RKO (cell line): ENCODE data around the gene PBX3.
"Not testable (repeated sequence)": the region's sequence is repeated elsewhere in the genome, so short reads cannot be mapped to it uniquely, and the experiment has no call there.

ENCODE experiments used
- DNase-seq: peaks from one replicate; pipeline ENCODE4 v3.0.0-alpha.2; 2016; ENCODE audit warnings: low spot score

Gene PBX3

GRCh38 chr9:125749287-125749935, 2.2 kb downstream of the PBX3 start:
- peak; percentile 53 for DNase-seq

DNA sequence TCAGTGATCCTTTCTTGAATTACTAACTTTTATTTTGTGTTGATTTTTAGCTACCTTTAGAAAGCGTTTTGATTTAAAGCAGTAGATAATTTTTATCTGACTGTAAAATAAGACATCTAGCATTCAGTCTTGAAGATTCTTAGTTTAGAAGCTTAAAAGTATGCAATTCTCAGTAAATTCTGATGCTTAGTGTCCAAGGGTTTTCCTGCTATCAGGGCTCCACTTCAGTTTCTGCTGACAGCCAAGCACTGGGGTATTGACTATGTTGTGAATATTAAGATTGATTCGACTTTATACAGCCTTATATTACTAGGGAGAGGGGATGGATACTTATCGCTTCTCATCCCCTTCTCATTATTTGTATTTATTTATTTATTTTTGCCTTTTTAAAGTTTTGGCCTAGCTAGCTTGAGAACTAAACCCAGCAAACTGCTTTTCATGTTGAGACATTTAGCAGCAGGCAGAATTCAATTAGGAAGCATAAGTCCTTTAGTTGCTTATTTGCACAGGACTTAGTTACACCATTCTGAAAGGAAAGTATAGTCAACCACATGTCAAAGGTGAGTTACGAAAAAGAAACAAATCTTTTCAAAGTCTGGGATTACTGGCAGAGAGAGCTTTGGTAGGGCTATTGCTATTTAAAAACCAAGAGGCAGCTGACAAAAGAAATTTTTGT, 2.9 kb downstream of the PBX3 start:
- DNase-seq: peak; percentile 41

- DNase-seq: peak; percentile 79
Measured at GRCh38 chr9:125750627-125751011, 3.4 kb downstream of the PBX3 start.

GRCh38 chr9:125752070-125752628, 5.0 kb downstream of the PBX3 start:
- peak; percentile 69 for DNase-seq

DNA sequence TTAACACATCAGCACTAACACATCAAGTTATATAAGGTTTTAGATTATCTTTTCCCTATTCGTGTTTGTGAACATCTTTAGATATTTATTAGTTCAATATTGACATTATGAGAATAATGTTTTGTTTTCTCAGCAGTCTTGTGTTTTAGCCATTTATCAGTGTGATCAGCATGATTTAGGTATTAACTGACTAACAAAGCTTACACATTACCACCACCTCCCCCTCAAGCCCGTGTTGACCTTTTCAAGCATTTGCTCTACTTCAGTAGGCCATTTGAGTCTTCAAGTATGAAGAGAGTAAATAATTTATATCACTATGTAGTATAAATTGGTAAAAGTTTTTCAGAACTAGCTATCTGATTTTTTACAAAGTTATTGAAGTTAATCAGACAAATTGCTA, 6.9 kb downstream of the PBX3 start:
- DNase-seq: peak; percentile 57

DNA sequence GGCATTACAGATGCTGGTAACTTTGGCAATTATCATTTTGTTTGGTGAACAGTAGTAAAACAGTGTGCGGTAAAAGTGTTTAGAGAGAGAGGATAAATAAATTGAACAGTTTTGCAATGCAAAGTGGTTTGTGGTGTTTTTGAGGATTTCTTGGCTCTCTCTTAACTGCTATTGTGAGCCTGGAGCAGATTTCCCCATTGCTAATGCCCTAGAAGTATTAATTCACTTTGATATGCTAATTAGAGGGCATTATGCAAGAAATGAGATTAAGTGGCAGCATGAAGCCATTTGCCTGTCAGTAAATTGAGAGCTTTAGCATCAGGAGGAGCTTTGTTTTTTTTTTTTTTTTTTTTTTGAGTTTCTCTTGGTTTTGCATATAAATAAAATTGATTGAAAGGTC, 8.2 kb downstream of the PBX3 start:
- no peak for DNase-seq

DNA sequence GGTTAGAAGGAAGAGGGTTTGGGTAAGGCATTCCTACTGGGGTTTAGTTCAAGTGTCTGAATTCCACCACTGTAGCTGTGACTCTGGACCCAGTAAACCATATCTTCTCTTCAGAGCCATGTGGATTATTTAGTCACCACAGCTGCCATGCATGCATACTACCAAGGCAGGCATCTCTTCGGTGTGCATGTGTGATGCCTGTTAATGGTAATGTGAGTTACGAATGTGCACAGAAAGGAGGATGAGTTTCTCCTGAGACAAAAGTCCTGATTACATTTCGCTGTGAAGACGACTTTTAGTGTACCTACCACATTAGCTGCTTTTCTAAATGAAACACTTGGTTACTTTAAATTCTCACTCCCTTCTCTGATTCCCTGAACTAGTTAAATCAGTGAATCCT, 9.3 kb downstream of the PBX3 start:
- peak; percentile 36 for DNase-seq

- DNase-seq: peak; percentile 42
Measured at GRCh38 chr9:125757834-125758233, 10.7 kb downstream of the PBX3 start.

GRCh38 chr9:125758986-125759763, 12.0 kb downstream of the PBX3 start:
- DNase-seq: no peak

- no peak for DNase-seq
Measured at GRCh38 chr9:125759764-125760129, 12.6 kb downstream of the PBX3 start.

DNA sequence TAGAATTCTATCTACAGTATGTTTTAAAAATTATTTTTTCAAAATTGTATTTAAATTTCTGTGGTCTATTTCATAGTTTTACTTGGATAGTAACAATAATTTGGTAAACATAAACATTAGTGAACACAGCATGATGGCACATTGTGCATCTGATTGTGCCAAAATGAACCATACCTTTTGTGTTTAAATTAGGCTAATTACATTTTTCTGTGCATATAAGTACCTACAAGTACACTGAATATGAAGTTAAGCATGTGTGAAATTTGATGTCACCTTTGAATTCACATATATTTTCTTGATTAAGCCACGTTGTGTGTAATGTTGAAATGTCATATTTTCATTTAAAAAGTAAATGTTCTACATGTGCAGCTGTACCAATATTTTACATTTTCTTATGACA, 13.4 kb downstream of the PBX3 start:
- no peak for DNase-seq

GRCh38 chr9:125761676-125762450, 14.7 kb downstream of the PBX3 start:
- DNase-seq: no peak

DNA sequence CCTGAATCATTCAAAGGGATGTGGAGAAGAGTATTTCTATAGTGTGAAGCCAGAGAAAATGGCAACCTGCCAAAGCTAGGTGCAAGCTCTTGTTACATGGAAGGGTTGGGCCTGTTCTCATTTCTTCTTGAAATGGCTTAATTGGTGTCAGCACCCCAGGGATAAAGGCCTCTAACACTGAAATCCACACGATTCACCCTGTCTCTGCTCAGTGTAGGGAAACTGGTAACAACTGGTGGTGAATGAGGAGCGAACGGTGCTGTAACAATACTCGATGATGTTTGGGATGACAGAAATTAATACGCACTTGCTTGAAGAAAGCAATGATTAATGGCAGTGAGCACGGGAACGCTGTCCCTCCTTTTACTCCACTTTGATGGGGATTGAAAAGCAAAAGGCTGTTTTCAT, 16.2 kb downstream of the PBX3 start:
- DNase-seq: peak; percentile 55

DNA sequence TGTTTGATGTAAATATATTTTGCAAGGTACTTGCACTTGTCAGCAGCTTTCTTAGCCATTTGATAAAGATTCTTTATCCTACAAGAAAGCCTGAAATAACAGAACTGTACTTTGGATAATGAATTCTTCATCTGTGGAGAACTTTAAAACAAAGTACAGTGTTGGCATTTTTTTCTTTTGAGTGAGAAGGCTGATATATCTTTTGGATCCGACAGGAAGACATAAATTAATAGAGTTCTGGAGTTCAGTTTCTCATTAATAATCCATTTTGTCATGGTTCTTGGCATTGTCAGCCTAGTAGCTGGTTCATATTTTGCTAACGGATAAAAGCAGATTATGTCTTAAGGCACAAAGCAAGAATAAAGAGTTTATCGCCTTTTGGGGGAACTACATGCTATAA, 17.0 kb downstream of the PBX3 start:
- no peak for DNase-seq

DNA sequence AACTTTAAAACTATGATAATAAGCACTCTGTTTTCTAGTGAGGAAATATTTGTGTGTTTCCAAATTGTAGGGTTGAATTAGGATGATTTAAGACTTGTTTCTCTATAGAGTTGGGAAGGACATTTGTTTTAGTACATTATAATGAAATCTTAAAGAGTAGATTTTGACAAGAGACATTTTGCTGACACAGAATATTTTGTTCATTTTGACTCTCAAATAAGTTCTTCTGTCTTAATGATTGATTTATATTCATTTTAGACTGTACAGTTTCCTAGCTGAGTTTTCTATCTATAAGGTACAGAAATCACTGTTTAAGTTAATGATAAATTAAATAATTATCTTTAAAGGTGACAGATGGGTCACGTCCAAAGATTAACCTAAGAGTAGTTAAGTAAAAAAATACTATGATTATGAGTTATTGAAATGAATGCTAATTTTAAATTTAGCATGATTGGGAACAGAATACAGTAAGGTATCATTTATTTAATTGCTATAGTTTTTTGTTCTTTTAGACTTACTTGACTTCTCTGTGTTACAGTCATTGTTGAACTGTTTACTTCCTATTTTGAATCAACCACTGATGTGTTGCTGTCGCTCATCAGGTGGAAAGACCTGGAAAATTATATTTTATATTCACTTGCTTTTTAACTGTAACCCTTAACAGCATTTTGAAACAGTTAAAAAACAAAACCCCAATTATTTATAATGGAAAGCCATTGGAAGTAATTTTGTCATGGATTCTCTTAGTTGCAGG, 19.5 kb downstream of the PBX3 start:
- no peak for DNase-seq

DNA sequence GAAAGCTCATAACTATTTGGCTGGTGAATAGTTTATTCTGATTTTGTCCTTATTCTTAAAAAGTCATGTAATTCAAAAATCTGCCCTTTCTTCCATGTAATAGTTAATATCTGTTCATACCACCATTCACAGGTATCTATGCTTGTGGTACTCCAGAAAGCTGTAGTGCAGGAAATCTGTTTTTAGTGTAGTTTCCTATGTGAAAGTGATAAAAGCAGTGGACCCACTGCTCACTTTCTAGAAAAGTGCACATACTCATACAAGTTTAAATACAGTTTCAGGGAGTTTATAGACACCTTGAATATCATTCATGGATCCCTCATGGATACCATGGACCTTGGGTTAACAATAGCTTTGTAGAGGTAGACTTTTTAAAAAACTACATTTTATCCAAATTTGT, 20.2 kb downstream of the PBX3 start:
- DNase-seq: no peak

DNA sequence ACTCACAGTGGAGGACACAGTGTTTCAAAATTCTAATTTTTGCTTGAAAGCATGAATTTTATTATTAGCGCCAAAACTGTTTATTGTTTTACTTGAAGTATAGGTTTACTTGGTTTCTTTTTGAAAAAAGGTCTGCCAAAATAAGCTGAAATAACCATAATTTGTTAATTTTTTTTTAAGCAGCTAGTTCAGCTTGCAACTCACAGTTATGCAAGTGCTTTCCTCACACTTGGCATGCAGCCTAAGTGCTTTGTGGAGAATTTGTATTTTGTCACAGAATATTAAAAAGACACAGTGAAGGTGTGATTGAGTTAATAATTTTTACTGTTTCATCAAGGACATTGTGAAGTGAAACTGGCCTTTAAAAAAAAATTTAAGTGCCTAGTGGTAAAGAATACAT, 21.6 kb downstream of the PBX3 start:
- no peak for DNase-seq

GRCh38 chr9:125771037-125771436, 23.9 kb downstream of the PBX3 start:
- DNase-seq: no peak

DNA sequence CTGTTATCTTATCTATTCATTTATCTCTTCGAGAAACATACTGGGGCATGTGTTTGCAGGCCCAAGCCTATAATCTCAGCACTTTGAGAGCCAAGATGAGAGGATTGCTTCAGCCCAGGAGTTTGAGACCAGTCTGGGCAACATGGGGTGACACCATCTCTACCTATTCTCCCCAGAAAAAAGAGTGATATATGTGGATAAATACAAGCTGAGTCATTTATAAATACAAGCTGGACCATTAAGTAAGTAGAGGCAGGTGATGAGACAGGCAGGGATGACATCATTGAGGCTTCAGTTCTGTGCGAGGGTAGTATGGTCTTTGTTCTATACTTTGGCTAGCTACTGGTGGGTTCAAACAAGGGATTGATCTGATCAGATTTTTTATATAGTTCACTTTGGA, 25.6 kb downstream of the PBX3 start:
- DNase-seq: no peak

DNA sequence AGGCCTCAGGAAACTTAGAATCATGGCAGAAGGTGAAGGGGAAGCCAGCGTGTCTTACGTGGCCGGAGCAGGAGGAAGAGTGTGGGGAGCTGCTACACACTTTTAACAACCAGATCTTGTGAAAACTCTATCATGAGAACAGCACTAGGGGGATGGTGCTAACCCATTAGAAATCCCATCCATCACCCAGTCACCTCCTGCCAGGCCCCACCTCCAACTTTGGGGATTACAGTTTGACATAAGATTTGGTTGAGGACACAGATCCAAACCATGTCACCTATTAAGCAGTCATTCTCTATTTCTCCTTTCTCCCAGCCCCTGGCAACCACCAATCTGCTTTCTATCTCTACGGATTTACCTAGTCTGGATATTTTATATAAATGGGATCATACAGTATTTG, 26.9 kb downstream of the PBX3 start:
- DNase-seq: no peak

- not testable (repeated sequence) for DNase-seq
Measured at GRCh38 chr9:125776789-125777188, 29.6 kb downstream of the PBX3 start.
